Upper lobe of left lung (tissue), 4 donors: ENCODE results near the gene CTAGE8.
"Not testable (repeated sequence)": the region's sequence is repeated elsewhere in the genome, so short reads cannot be mapped to it uniquely, and the experiment has no call there.

Experiments used
- POLR2A ChIP-seq, 4 donors: fragments of 450-650 bp; IDR thresholded peaks; one replicate each; pipeline ENCODE4 v1.5.1; 2016 to 2017; ENCODE audit warnings: antibody characterized with exemption in 4 of 4, mild to moderate bottlenecking in 2 of 4
- POLR2AphosphoS5 ChIP-seq, 2 donors: sonication (generic); formaldehyde crosslinking; IDR thresholded peaks; one replicate each; pipeline ENCODE4 v1.5.1; 2017; ENCODE audit warnings: antibody characterized with exemption in 2 of 2
- TF ChIP-seq, protein P1 (sequence below), 6 experiments: fragments of 450-650 bp in 4 of 6; fragments of 200-600 bp in 2 of 6; sonication (generic) in 2 of 6; IDR thresholded peaks; one replicate each; pipeline ENCODE4 v1.5.1; 2016 to 2019; ENCODE audit warnings: antibody characterized with exemption in 6 of 6

DNA sequence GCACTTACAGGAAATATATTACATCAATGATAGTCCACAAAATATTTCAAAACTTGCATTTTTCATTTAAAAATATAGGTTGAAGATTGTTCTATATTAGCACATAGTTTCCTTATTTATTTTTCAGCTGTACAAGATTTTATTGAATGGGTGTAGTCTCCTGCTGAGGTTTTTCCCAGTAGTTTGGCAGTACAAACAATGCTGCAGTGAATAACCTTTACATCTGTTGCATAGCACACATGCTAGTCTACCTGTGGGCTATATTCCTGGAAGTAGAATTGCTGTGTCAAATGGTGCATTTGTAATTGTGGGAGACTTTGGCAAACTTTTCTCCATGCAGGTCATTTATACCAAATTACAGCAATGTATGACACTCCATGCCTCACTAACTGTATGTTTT, 48.6 kb downstream of the CTAGE8 start:
- TF ChIP-seq, protein P1, sequence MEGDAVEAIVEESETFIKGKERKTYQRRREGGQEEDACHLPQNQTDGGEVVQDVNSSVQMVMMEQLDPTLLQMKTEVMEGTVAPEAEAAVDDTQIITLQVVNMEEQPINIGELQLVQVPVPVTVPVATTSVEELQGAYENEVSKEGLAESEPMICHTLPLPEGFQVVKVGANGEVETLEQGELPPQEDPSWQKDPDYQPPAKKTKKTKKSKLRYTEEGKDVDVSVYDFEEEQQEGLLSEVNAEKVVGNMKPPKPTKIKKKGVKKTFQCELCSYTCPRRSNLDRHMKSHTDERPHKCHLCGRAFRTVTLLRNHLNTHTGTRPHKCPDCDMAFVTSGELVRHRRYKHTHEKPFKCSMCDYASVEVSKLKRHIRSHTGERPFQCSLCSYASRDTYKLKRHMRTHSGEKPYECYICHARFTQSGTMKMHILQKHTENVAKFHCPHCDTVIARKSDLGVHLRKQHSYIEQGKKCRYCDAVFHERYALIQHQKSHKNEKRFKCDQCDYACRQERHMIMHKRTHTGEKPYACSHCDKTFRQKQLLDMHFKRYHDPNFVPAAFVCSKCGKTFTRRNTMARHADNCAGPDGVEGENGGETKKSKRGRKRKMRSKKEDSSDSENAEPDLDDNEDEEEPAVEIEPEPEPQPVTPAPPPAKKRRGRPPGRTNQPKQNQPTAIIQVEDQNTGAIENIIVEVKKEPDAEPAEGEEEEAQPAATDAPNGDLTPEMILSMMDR (IDR thresholded peaks at IDR 0.05): not testable (repeated sequence)
- TF ChIP-seq POLR2AphosphoS5, POLR2A (IDR thresholded peaks at IDR 0.05): not testable (repeated sequence)
